Measurements from ENCODE around the gene CDK7. TPM values are rescaled to one million over a fixed set of nuclear protein-coding genes. Genes with fewer than 3 reads are reported as not detected.

CDK7 gene
- total RNA-seq, 1 experiment from 2014 or later: 53.4 TPM

DNA sequence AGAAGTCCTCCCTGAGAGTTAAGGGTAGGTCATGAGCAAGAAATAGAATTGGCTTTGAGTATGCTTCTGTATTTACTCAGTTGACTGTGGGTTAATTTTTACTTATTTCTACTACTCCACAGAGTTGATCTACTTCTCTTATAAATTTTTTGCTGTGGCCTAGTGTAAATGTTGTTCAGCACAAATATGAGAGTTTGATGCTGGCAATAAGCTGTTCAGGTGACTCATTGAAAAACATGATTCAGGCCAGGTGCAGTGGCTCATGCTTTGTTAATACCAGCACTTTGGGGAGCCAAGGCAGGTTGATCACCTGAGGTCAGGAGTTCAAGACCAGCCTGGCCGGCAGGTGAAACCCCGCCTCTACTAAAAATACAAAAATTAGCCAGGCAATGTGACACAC lies 4.5 kb upstream of the CDK7 start:
- Mint-ChIP-seq H3K9me3 (no peaks in the 10 kb centered on the region), H3K4me1 (peaks cover 6 to 7% of the 10 kb centered on the region in 2 experiments; a peak in 3 of 4 replicates), H3K27me3 (ENCODE audit: low read depth) (no peaks in the 10 kb centered on the region), H3K36me3 (ENCODE audit: insufficient read depth in 1 of 3, low read depth in 3 of 3) (peaks cover 7 to 25% (median 23%) of the 10 kb centered on the region in 3 experiments; a peak in 5 of 7 replicates), H3K27ac (no peak overlapping the region), H3K4me3 (no peak overlapping the region)
- Histone ChIP-seq H3K27me3 (ENCODE audit: insufficient read depth, low read length) (no peaks in the 10 kb centered on the region), H3K9me3 (ENCODE audit: control insufficient read depth, low read depth, low read length) (no peaks in the 10 kb centered on the region), H3K14ac (ENCODE audit: insufficient read depth, low read length) (no peak overlapping the region), H2BK15ac (ENCODE audit: low read depth, low read length) (no peak overlapping the region), H3K79me1 (ENCODE audit: insufficient read depth, low read depth, low read length, poor library complexity, severe bottlenecking) (no peaks in the 10 kb centered on the region), H4K91ac (ENCODE audit: insufficient read length, low read depth, low read length) (no peak overlapping the region), H2AK5ac (ENCODE audit: insufficient read length, low read length) (no peak overlapping the region), H3K4ac (ENCODE audit: low read depth, low read length) (no peak overlapping the region), H2BK20ac (ENCODE audit: low read depth, low read length, poor library complexity, severe bottlenecking) (no peak overlapping the region), H4K8ac (replicated peaks; ENCODE audit: insufficient read length, low read depth, low read length) (no peak overlapping the region), H3T11ph (ENCODE audit: low read length) (no peak overlapping the region), H3K27ac (ENCODE audit: insufficient read length, low read depth, low read length) (no peak overlapping the region), H3K4me2 (ENCODE audit: insufficient read depth, insufficient read length, low read length) (no peak overlapping the region), H2BK120ac (ENCODE audit: low read depth, low read length, poor library complexity, severe bottlenecking) (no peak overlapping the region), H2BK12ac (ENCODE audit: insufficient read length, low read depth, low read length) (no peak overlapping the region), H3K9ac (ENCODE audit: extremely low read depth, insufficient read length, low read length) (no peak overlapping the region), H3K23ac (ENCODE audit: insufficient read length, low read depth, low read length) (no peak overlapping the region), H2AFZ (ENCODE audit: low read length) (no peak overlapping the region), H3K79me2 (ENCODE audit: insufficient read depth, low read length) (no peaks in the 10 kb centered on the region), H3K4me1 (ENCODE audit: insufficient read depth, low read length) (no peaks in the 10 kb centered on the region), H3K56ac (ENCODE audit: insufficient read length, low read depth, low read length) (no peak overlapping the region), H3K23me2 (ENCODE audit: insufficient read length, low read depth, low read length, poor library complexity, severe bottlenecking) (no peaks in the 10 kb centered on the region), H3K18ac (ENCODE audit: insufficient read length, low read depth, low read length) (no peak overlapping the region), H2BK5ac (ENCODE audit: insufficient read length, low read length) (no peak overlapping the region), H4K5ac (ENCODE audit: insufficient read length, low read depth, low read length) (no peak overlapping the region), H4K20me1 (ENCODE audit: control insufficient read depth, insufficient read depth, insufficient read length) (no peaks in the 10 kb centered on the region)
- TF ChIP-seq, protein P1, sequence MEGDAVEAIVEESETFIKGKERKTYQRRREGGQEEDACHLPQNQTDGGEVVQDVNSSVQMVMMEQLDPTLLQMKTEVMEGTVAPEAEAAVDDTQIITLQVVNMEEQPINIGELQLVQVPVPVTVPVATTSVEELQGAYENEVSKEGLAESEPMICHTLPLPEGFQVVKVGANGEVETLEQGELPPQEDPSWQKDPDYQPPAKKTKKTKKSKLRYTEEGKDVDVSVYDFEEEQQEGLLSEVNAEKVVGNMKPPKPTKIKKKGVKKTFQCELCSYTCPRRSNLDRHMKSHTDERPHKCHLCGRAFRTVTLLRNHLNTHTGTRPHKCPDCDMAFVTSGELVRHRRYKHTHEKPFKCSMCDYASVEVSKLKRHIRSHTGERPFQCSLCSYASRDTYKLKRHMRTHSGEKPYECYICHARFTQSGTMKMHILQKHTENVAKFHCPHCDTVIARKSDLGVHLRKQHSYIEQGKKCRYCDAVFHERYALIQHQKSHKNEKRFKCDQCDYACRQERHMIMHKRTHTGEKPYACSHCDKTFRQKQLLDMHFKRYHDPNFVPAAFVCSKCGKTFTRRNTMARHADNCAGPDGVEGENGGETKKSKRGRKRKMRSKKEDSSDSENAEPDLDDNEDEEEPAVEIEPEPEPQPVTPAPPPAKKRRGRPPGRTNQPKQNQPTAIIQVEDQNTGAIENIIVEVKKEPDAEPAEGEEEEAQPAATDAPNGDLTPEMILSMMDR (conservative IDR thresholded peaks at IDR 0.05): no peak
- WGBS (ENCODE audit: extremely low coverage, insufficient read length, low lambda C conversion rate): no CpG with 5 or more reads among the region's 2 CpGs
- no peak for DNase-seq
